Adrenal gland (tissue), 12 donors: ENCODE results near the gene MAN2A2. TPM values are rescaled to one million over a fixed set of nuclear protein-coding genes. Genes with fewer than 3 reads are reported as not detected.
"Not testable (repeated sequence)": the region's sequence is repeated elsewhere in the genome, so short reads cannot be mapped to it uniquely, and the experiment has no call there.

Experiments
- DNase-seq, 7 donors: peaks; one replicate each; pipeline ENCODE4 v3.0.0-alpha.2; 2019 to 2020
- H3K27ac ChIP-seq, 5 donors: fragments of 200-600 bp; sonication (generic) in 4 of 5; 1 replicate in 3 of 5; 2 replicates in 2 of 5; pipeline versions ENCODE4 v1.5.1 to v1.8.0; 2016 to 2020; ENCODE audit warnings: mild to moderate bottlenecking in 1 of 5
- H3K27me3 ChIP-seq: fragments of 200-600 bp; 2 replicates; pipeline ENCODE4 v1.8.0; 2021
- H3K36me3 ChIP-seq, 2 donors: fragments of 200-600 bp; replicated peaks in 1 of 2; 1 replicate in 1 of 2; 2 replicates in 1 of 2; pipeline versions ENCODE4 v1.5.1 to v1.8.0; 2018 to 2022
- H3K4me1 ChIP-seq, 2 donors: fragments of 200-600 bp; replicated peaks in 1 of 2; 1 replicate in 1 of 2; 2 replicates in 1 of 2; pipeline versions ENCODE4 v1.5.1 to v1.8.0; 2018 to 2021
- H3K4me3 ChIP-seq, 4 donors: fragments of 200-600 bp; sonication (generic) in 3 of 4; one replicate each; pipeline ENCODE4 v1.5.1; 2016 to 2018
- H3K9me3 ChIP-seq, 3 donors: fragments of 200-600 bp; sonication (generic) in 1 of 3; replicated peaks in 1 of 3; 1 replicate in 2 of 3; 2 replicates in 1 of 3; pipeline versions ENCODE4 v1.5.1 to v1.8.0; 2016 to 2021
- CTCF ChIP-seq, 6 experiments: fragments of 450-650 bp in 4 of 6; fragments of 200-600 bp in 2 of 6; sonication (generic) in 1 of 6; IDR thresholded peaks; 1 replicate in 5 of 6; 2 replicates in 1 of 6; pipeline versions ENCODE4 v1.5.1 to v1.8.0; 2016 to 2021; ENCODE audit warnings: antibody characterized with exemption in 6 of 6, mild to moderate bottlenecking in 2 of 6, moderate library complexity in 1 of 6
- POLR2A ChIP-seq, 2 donors: fragments of 450-650 bp; IDR thresholded peaks; one replicate each; pipeline ENCODE4 v1.6.1; 2017; ENCODE audit warnings: antibody characterized with exemption in 2 of 2, mild to moderate bottlenecking in 2 of 2, moderate library complexity in 1 of 2
- WGBS, 4 donors: extraction: QIAGEN DNeasy Blood & Tissue Kit in 2 of 4; methylation state at CpG; one replicate each; pipeline versions ENCODE4 v1.1.5 to v1.1.7; 2013 to 2017; 5-methylcytosine and 5-hydroxymethylcytosine counted together
- intact Hi-C, 2 donors: fragments of 100-400 bp; cut with DNase I; formaldehyde crosslinking; loops; one replicate each; pipeline versions ENCODE4 v1.14.1 to v1.15.0; 2022 to 2023
- polyA plus RNA-seq, 3 donors: library from polyadenylated mRNA; stranded (reverse); fragments of 200-250 nt in 2 of 3; fragments of 350-450 nt in 1 of 3; fragmentation: Illumina TruSeq in 1 of 3; extraction: RNeasy Lipid Tissue Mini Kit (QIAGEN cat#74804) in 1 of 3; gene quantifications; one replicate each; pipeline ENCODE4 v1.2.3, GENCODE V29; 2013 to 2014
- total RNA-seq, 9 donors: library from RNA; depleted of rRNA in 4 of 9; stranded (reverse); fragments of >200 nt in 4 of 9; fragments of 120-200 nt in 1 of 9; fragmentation: NEBNext Ultra II Directional in 1 of 9; extraction: Animal tissue kit (Norgen Biotek cat#: 25700) in 1 of 9; gene quantifications; one replicate each; pipeline versions ENCODE4 v1.1.0 to v1.2.4, GENCODE V29; 2013 to 2023
- donor health status: healthy with polysubstance abuse.
- donor health status: Bipolar disorder and iron deficiency.
- donor health status: DM: yes; HTN: yes; CAD: no.
- donor health status: DM: no; HTN: no; CAD: no.
- donor health status: DM: no; HTN: no; CAD: no.
- donor health status: DM: yes; HTN: yes; CAD: no.

The MAN2A2 gene
- total and polyA plus RNA-seq, 12 donors = 13.3 to 94.6 (median 64.6) TPM

DNA sequence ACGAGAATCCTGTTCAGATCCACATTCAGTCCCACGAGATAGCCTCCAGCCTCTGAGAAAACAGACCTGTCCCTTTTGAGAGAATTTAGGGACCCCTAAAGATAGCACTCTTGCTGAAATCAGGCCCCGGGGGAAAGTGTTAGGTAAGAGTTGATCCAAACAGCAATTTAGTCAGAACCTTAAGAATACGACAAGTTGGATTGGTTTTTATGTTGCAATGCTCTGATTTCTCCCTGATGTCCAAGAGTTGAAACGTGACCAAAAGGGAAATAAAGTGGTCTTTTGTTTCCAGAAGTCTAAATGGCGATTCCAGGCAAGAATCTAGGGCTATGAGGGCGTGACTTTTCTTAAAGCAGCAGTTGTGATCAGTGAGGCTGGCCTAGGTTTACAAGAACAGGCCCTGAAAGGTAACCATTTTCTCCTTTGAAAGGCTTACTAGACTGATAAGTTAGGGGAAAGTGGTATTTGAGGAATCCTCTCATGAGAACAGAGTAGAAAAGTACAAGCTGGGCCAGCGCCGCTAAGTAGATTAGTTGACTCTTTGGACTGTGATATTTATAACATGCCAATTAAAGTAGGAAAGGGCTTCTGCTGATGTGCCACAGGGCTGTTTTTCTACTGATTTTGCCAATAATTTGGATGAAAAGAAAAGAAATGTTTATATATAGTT lies 4.9 kb downstream of the MAN2A2 start:
- intact Hi-C loops = no loop called here

DNA sequence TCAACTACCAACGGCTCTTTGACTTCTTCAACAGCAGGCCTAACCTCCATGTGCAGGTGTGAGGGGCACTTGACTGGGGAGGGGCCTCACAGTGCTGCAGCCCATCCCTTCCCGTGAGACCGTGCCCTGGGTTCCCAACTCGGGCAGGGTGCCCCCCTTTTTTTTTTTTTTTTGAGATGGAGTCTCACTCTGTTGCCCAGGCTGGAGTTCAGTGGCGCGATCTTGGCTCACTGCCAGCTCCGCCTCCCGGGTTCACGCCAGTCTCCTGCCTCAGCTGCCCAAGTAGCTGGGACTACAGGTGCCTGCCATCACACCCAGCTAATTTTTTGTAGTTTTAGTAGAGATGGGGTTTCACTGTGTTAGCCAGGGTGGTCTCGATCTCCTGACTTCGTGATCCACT lies 6.3 kb downstream of the MAN2A2 start:
- H3K27ac ChIP-seq, H3K9me3 ChIP-seq, H3K4me3 ChIP-seq, intact Hi-C loops, H3K4me1 ChIP-seq, H3K27me3 ChIP-seq, DNase-seq: not testable (repeated sequence)
- 82 to 90% (median 85%) methylated on average over 6 to 11 of the region's 11 CpGs for WGBS, 4 donors
- H3K36me3 ChIP-seq = peaks cover 0 to 96% of the 10 kb centered on the region in 2 donors

More for the DNA sequence above, 4.9 kb downstream of the MAN2A2 start:
- no peak overlapping the region for H3K4me3 ChIP-seq
- no peak overlapping the region for H3K27ac ChIP-seq
- H3K36me3 ChIP-seq = peaks cover 0 to 82% of the 10 kb centered on the region in 2 donors
- no peak for TF ChIP-seq CTCF (IDR thresholded peaks at IDR 0.05)
- no peak for TF ChIP-seq POLR2A (IDR thresholded peaks at IDR 0.05)
- no peaks in the 10 kb centered on the region for H3K27me3 ChIP-seq
- no peaks in the 10 kb centered on the region for H3K9me3 ChIP-seq
- peaks cover 9 to 11% of the 10 kb centered on the region in 2 donors for H3K4me1 ChIP-seq
- DNase-seq = no peak
- WGBS, 4 donors = 85 to 91% (median 87%) methylated on average over 9 of the region's 9 CpGs

DNA sequence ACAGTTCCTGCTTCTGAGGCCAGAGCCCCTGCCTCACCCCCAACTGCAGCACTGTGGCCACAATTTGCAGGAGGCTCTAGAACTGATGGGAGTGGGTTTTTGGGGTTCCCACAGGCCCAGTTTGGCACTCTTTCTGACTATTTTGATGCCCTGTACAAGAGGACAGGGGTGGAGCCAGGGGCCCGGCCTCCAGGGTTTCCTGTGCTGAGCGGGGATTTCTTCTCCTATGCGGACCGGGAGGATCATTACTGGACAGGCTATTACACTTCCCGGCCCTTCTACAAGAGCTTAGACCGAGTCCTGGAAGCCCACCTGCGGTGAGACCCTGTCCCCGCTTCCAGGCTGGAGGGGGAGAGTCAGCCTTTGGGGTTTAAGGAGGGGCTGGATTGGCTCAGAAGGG lies 6.9 kb downstream of the MAN2A2 start:
- DNase-seq = no peak
- H3K27ac ChIP-seq = no peak overlapping the region
- intact Hi-C loops = no loop called here
- no peak overlapping the region for H3K4me3 ChIP-seq
- TF ChIP-seq CTCF (IDR thresholded peaks at IDR 0.05) (no peak), POLR2A (IDR thresholded peaks at IDR 0.05) (no peak)
- whole genome bisulfite sequencing, 4 donors = 86 to 98% (median 93%) methylated on average over 1 to 8 of the region's 8 CpGs
- H3K36me3 ChIP-seq = peaks cover 0 to 100% of the 10 kb centered on the region in 2 donors
- no peaks in the 10 kb centered on the region for H3K27me3 ChIP-seq
- no peaks in the 10 kb centered on the region for H3K9me3 ChIP-seq
- peaks cover 1 to 3% of the 10 kb centered on the region in 2 donors for H3K4me1 ChIP-seq

GRCh38 chr15:90910441-90911301 lies 7.6 kb downstream of the MAN2A2 start:
- TF ChIP-seq CTCF (IDR thresholded peaks at IDR 0.05) = no peak
- TF ChIP-seq POLR2A (IDR thresholded peaks at IDR 0.05) = no peak
- Histone ChIP-seq H3K36me3 (peaks cover 0 to 98% of the 10 kb centered on the region in 2 donors), H3K4me3 (no peak overlapping the region), H3K4me1 (peaks cover 8 to 9% of the 10 kb centered on the region in 2 donors), H3K27ac (no peak overlapping the region), H3K27me3 (no peaks in the 10 kb centered on the region), H3K9me3 (no peaks in the 10 kb centered on the region)
- WGBS, 4 donors = 93 to 97% (median 96%) methylated on average over 14 to 24 of the region's 24 CpGs
- intact Hi-C loops = no loop called here
- DNase-seq = no peak
